SU-DHL-6 (cell line): ENCODE data around the gene DPH1.

Experiments
- EZH2phosphoT487 ChIP-seq: fragments of 200-600 bp; sonication (generic), shearing (Covaris generic); conservative IDR thresholded peaks from 2 replicates; pipeline ENCODE4 v1.6.1; 2018; ENCODE audit warnings: mild to moderate bottlenecking, antibody characterized with exemption, low read length, moderate library complexity, mixed read lengths
- TF ChIP-seq, protein P1 (sequence below): fragments of 200-600 bp; sonication (generic); IDR thresholded peaks from one replicate; pipeline ENCODE4 v1.5.1; 2017; ENCODE audit warnings: antibody characterized with exemption, mild to moderate bottlenecking, low read length, moderate library complexity; ENCODE audit not compliant: insufficient read depth, poor library complexity, severe bottlenecking

DNA sequence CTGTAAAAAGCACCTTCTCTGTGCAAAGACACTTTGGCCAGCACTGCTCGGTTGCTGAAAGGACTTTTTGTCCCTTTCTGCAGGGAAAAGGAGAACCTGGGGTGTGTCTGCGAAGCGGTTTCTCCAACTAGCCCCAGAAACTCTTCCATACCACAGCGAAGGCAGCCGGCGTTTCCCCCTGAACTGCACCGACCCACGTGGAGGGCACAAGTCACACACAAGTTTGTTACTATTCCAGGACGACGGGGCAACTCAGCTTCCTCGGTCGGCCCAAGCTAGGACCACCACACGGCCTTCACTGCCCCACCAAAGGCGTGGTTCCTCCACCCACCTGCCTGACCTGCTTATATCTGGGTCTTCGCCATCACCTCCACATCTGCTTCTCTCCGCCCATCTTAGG is 6.7 kb upstream of the DPH1 start:
- TF ChIP-seq, protein P1, sequence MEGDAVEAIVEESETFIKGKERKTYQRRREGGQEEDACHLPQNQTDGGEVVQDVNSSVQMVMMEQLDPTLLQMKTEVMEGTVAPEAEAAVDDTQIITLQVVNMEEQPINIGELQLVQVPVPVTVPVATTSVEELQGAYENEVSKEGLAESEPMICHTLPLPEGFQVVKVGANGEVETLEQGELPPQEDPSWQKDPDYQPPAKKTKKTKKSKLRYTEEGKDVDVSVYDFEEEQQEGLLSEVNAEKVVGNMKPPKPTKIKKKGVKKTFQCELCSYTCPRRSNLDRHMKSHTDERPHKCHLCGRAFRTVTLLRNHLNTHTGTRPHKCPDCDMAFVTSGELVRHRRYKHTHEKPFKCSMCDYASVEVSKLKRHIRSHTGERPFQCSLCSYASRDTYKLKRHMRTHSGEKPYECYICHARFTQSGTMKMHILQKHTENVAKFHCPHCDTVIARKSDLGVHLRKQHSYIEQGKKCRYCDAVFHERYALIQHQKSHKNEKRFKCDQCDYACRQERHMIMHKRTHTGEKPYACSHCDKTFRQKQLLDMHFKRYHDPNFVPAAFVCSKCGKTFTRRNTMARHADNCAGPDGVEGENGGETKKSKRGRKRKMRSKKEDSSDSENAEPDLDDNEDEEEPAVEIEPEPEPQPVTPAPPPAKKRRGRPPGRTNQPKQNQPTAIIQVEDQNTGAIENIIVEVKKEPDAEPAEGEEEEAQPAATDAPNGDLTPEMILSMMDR: no peak
- no peak for TF ChIP-seq EZH2phosphoT487
